ENCODE measurements around the gene CCNF.

- no peak for TF ChIP-seq ZFP36 (IDR thresholded peaks at IDR 0.05; ENCODE audit: borderline replicate concordance, partially characterized antibody)
- TF ChIP-seq CTCF (IDR thresholded peaks at IDR 0.05): no peak
- TF ChIP-seq RFX5 (IDR thresholded peaks at IDR 0.05): no peak
- TF ChIP-seq MYC (IDR thresholded peaks at IDR 0.05; ENCODE audit: borderline replicate concordance, low read length): no peak
Measured at GRCh38 chr16:2498531-2499253, 69.4 kb downstream of the CCNF start.
